Measurements from ENCODE around the gene DHX34.
"Not testable (repeated sequence)": the region's sequence is repeated elsewhere in the genome, so short reads cannot be mapped to it uniquely, and the experiment has no call there.

Gene DHX34

DNA sequence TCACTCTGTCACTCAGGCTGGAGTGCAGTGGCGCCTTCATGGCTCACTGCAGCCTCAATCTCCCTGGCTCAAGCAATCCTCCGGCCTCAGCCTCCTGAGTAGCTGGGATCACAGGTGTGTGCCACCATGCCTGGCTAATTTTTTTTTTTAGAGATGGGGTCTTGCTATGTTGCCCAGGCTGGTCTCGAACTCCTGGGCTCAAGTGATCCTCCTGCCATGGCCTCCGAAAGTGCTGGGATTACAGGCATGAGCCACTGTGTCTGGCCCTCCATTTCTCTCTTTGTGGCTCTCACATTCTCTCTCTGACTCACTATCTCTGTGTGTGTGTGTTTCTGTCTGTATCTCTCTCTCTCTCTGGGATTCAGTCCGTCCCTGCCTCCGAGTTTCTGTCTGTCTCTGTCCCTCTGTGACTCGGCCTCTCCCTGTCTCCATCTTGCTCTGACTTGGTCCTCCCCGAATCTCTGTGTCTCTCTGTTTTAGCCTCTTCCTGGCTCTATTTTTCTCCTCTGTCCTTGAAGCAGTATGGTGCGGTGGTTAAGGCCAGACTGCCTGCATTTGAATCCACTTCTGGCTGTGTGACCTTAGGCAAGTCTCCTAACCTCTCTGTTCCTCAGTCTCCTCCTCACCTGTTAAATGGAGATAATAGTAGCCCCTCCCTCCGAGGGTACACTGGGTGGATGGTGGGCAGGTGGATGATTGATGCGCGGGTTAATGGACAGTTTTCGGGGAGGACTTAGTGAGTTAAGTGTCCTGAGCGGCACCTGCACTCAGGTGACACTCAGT is 59.2 kb downstream of the DHX34 start:
- no peaks in the 10 kb centered on the region for H3K4me1 ChIP-seq
- no peaks in the 10 kb centered on the region for H3K9me3 ChIP-seq
- H3K36me3 ChIP-seq: no peaks in the 10 kb centered on the region
- H3K4me3 ChIP-seq: no peak overlapping the region
- peaks cover 0 to 53% of the 10 kb centered on the region in 2 donors for H3K27me3 ChIP-seq
- H3K27ac ChIP-seq: no peak overlapping the region
- intact Hi-C loops (cut with DNase I; ENCODE audit: low total_unique reads): no loop called here
- TF ChIP-seq, protein P1, sequence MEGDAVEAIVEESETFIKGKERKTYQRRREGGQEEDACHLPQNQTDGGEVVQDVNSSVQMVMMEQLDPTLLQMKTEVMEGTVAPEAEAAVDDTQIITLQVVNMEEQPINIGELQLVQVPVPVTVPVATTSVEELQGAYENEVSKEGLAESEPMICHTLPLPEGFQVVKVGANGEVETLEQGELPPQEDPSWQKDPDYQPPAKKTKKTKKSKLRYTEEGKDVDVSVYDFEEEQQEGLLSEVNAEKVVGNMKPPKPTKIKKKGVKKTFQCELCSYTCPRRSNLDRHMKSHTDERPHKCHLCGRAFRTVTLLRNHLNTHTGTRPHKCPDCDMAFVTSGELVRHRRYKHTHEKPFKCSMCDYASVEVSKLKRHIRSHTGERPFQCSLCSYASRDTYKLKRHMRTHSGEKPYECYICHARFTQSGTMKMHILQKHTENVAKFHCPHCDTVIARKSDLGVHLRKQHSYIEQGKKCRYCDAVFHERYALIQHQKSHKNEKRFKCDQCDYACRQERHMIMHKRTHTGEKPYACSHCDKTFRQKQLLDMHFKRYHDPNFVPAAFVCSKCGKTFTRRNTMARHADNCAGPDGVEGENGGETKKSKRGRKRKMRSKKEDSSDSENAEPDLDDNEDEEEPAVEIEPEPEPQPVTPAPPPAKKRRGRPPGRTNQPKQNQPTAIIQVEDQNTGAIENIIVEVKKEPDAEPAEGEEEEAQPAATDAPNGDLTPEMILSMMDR (IDR thresholded peaks at IDR 0.05): no peak
- no peak for DNase-seq

GRCh38 chr19:47411101-47411500 is 62.0 kb downstream of the DHX34 start:
- H3K27ac ChIP-seq: no peak overlapping the region
- no peaks in the 10 kb centered on the region for H3K9me3 ChIP-seq
- peaks cover 0 to 8% (median 0%) of the 10 kb centered on the region in 3 donors for H3K36me3 ChIP-seq
- no peak overlapping the region for H3K4me3 ChIP-seq
- TF ChIP-seq, protein P1 (IDR thresholded peaks at IDR 0.05): no peak
- no peak for DNase-seq
- intact Hi-C loops (cut with DNase I; ENCODE audit: low total_unique reads): no loop called here
- peaks cover 0 to 52% of the 10 kb centered on the region in 2 donors for H3K27me3 ChIP-seq
- no peaks in the 10 kb centered on the region for H3K4me1 ChIP-seq

- H3K4me1 ChIP-seq; H3K4me3 ChIP-seq; H3K9me3 ChIP-seq; intact Hi-C loops (cut with DNase I; ENCODE audit: low total_unique reads); H3K36me3 ChIP-seq; DNase-seq; H3K27ac ChIP-seq: not testable (repeated sequence)
- H3K27me3 ChIP-seq: peaks cover 0 to 52% of the 10 kb centered on the region in 2 donors
Measured at GRCh38 chr19:47411696-47412095, 62.6 kb downstream of the DHX34 start.

DNA sequence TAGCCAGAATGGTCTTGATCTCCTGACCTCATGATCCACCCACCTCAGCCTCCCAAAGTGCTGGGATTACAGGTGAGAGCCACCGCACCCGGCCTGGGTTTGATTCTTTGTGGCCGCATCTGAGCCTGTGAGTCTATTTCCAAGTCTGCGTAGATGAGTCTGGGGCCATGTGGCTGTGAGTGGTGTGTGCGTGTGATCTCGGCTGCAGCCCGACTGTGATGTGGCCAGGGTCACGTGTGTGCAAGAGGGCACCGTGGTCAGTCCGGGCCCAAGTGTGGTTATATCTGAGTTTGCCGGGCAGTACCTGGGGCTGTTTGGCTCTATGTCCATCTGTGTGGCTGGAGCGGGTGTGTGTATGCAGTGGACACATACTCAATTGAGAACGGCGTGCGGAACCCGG is 64.8 kb downstream of the DHX34 start:
- intact Hi-C loops (cut with DNase I; ENCODE audit: low total_unique reads): no loop called here
- H3K9me3 ChIP-seq: no peaks in the 10 kb centered on the region
- no peak for DNase-seq
- H3K27me3 ChIP-seq: peaks cover 0 to 54% of the 10 kb centered on the region in 2 donors
- no peak overlapping the region for H3K27ac ChIP-seq
- TF ChIP-seq, protein P1 (IDR thresholded peaks at IDR 0.05): no peak
- peaks cover 0 to 8% (median 0%) of the 10 kb centered on the region in 3 donors for H3K36me3 ChIP-seq
- H3K4me1 ChIP-seq: peaks cover 0 to 10% (median 6%) of the 10 kb centered on the region in 4 donors
- H3K4me3 ChIP-seq: no peak overlapping the region

GRCh38 chr19:47414469-47414868 is 65.4 kb downstream of the DHX34 start:
- DNase-seq: no peak
- intact Hi-C loops (cut with DNase I; ENCODE audit: low total_unique reads): no loop called here
- H3K27me3 ChIP-seq: peaks cover 0 to 59% of the 10 kb centered on the region in 2 donors

More at GRCh38 chr19:47414469-47414868, 65.4 kb downstream of the DHX34 start:
- Histone ChIP-seq H3K9me3 (no peaks in the 10 kb centered on the region), H3K4me3 (no peak overlapping the region), H3K4me1 (peaks cover 0 to 15% (median 8%) of the 10 kb centered on the region in 4 donors), H3K27ac (no peak overlapping the region), H3K36me3 (peaks cover 0 to 8% (median 0%) of the 10 kb centered on the region in 3 donors)
- TF ChIP-seq, protein P1 (IDR thresholded peaks at IDR 0.05): no peak

Data from tibial artery (tissue), 4 donors.